B cell (primary cell): Measurements from ENCODE around the gene FOXD1. TPM values are rescaled to one million over a fixed set of nuclear protein-coding genes. Genes with fewer than 3 reads are reported as not detected.

Source experiments
- ATAC-seq: fragments of 200-7000 bp; cut with Tn5 transposase; one replicate; pipeline ENCODE4 v1.10.0; 2021; ENCODE audit warnings: low read depth, mild to moderate bottlenecking, moderate number of reproducible peaks, moderate library complexity
- CTCF ChIA-PET: fragments of 350-600 bp; sonication (Branson Sonifier 250); formaldehyde crosslinking; loops from one replicate; lab custom pipeline; 2021; ENCODE audit warnings: antibody characterized with exemption, inconsistent platforms; lab: Charles Lee
- POLR2A ChIA-PET: fragments of 350-600 bp; sonication (Branson Sonifier 250); formaldehyde crosslinking; loops from one replicate; lab custom pipeline; 2021; ENCODE audit warnings: antibody characterized with exemption; lab: Charles Lee
- DNase-seq: peaks from one replicate; pipeline ENCODE4 v3.0.0; 2013
- H2AFZ ChIP-seq: 2 replicates; pipeline ENCODE4 v1.6.1; 2012; ENCODE audit warnings: mild to moderate bottlenecking, low read depth, low read length; ENCODE audit not compliant: insufficient read depth, poor library complexity, severe bottlenecking
- H3K27ac ChIP-seq, 2 donors: 1 replicate in 1 of 2; 2 replicates in 1 of 2; pipeline ENCODE4 v1.5.1; 2012 to 2013; ENCODE audit warnings: low read length in 2 of 2, mild to moderate bottlenecking in 2 of 2, moderate library complexity in 1 of 2
- H3K27me3 ChIP-seq, 4 experiments: fragments of 200-600 bp in 1 of 4; sonication (generic) in 1 of 4; replicated peaks in 1 of 4; 1 replicate in 2 of 4; 2 replicates in 2 of 4; pipeline versions ENCODE4 v1.6.1 to v1.7.0; 2013 to 2016; ENCODE audit warnings: low read length in 3 of 4, mild to moderate bottlenecking in 2 of 4, mixed read lengths in 1 of 4, moderate library complexity in 1 of 4; ENCODE audit not compliant: insufficient read depth in 4 of 4, control insufficient read depth in 3 of 4; ENCODE audit errors: control extremely low read depth in 1 of 4
- H3K36me3 ChIP-seq, 2 experiments: replicated peaks in 1 of 2; 1 replicate in 1 of 2; 2 replicates in 1 of 2; pipeline versions ENCODE4 v1.6.1 to v1.7.1; 2013; ENCODE audit warnings: low read length in 1 of 2; ENCODE audit not compliant: insufficient read depth in 2 of 2, control insufficient read depth in 1 of 2; ENCODE audit errors: control extremely low read depth in 1 of 2, extremely low read depth in 1 of 2
- H3K4me1 ChIP-seq, 2 donors: fragments of 200-600 bp in 1 of 2; sonication (generic) in 1 of 2; 1 replicate in 1 of 2; 2 replicates in 1 of 2; pipeline versions ENCODE4 v1.5.1 to v1.6.1; 2013 to 2017; ENCODE audit warnings: low read length in 2 of 2; ENCODE audit not compliant: control insufficient read depth in 2 of 2, insufficient read depth in 2 of 2
- H3K4me2 ChIP-seq: replicated peaks from 2 replicates; pipeline ENCODE3; 2012; ENCODE audit warnings: mild to moderate bottlenecking, low read depth, low read length; ENCODE audit not compliant: poor library complexity, severe bottlenecking
- H3K4me3 ChIP-seq, 5 experiments: fragments of 200-600 bp in 1 of 5; sonication (generic) in 1 of 5; 1 replicate in 3 of 5; 2 replicates in 2 of 5; pipeline versions ENCODE4 v1.5.1 to v1.7.0; 2011 to 2016; ENCODE audit warnings: low read length in 4 of 5, mild to moderate bottlenecking in 4 of 5, low read depth in 2 of 5, control low read depth in 1 of 5, moderate library complexity in 1 of 5; ENCODE audit not compliant: insufficient read depth in 1 of 5; ENCODE audit errors: control extremely low read depth in 1 of 5, extremely low read depth in 1 of 5
- H3K79me2 ChIP-seq: fragments of 200-600 bp; sonication (generic); one replicate; pipeline ENCODE4 v1.6.0; 2016; ENCODE audit warnings: low read length; ENCODE audit not compliant: control insufficient read depth, insufficient read depth
- H3K9ac ChIP-seq: fragments of 200-600 bp; sonication (generic); 2 replicates; pipeline ENCODE4 v1.6.1; 2017; ENCODE audit warnings: mild to moderate bottlenecking, low read length, moderate library complexity
- H3K9me3 ChIP-seq, 3 donors: one replicate each; pipeline versions ENCODE4 v1.6.1 to v1.7.1; 2013; ENCODE audit warnings: low read length in 2 of 3; ENCODE audit not compliant: control insufficient read depth in 2 of 3, insufficient read depth in 1 of 3; ENCODE audit errors: control extremely low read depth in 1 of 3
- H4K20me1 ChIP-seq: 2 replicates; pipeline ENCODE4 v1.6.0; 2012; ENCODE audit warnings: mild to moderate bottlenecking, low read length; ENCODE audit not compliant: insufficient read depth, control insufficient read depth, poor library complexity, severe bottlenecking
- H3K27ac Mint-ChIP-seq: one replicate; pipeline ENCODE4 v1.8.0; 2021; ENCODE audit warnings: mixed read lengths
- H3K27me3 Mint-ChIP-seq: one replicate; pipeline ENCODE4 v1.8.0; 2021; ENCODE audit warnings: mixed read lengths
- H3K4me1 Mint-ChIP-seq: one replicate; pipeline ENCODE4 v1.8.0; 2021; ENCODE audit warnings: mixed read lengths
- H3K4me3 Mint-ChIP-seq: one replicate; pipeline ENCODE4 v1.8.0; 2021; ENCODE audit warnings: mixed read lengths
- H3K9me3 Mint-ChIP-seq: one replicate; pipeline ENCODE4 v1.8.0; 2022; ENCODE audit warnings: mixed read lengths; ENCODE audit not compliant: insufficient read depth
- CTCF ChIP-seq: fragments of 200-600 bp; IDR thresholded peaks from one replicate; pipeline ENCODE4 v1.8.0; 2022; ENCODE audit warnings: antibody characterized with exemption, mild to moderate bottlenecking
- EZH2 ChIP-seq: IDR thresholded peaks from 2 replicates; pipeline ENCODE4 v1.6.1; 2012; ENCODE audit warnings: borderline replicate concordance, low read depth, mild to moderate bottlenecking, moderate library complexity, low read length; ENCODE audit not compliant: insufficient read depth, poor library complexity, severe bottlenecking
- WGBS: methylation state at CpG from one replicate; pipeline ENCODE4 v1.1.5; 2013; ENCODE audit warnings: missing lambda C conversion rate; ENCODE audit not compliant: insufficient coverage; 5-methylcytosine and 5-hydroxymethylcytosine counted together
- intact Hi-C: fragments of 100-400 bp; cut with micrococcal nuclease; formaldehyde crosslinking; loops from one replicate; pipeline ENCODE4 v1.10.0; 2022
- polyA plus RNA-seq: library from polyadenylated mRNA; depleted of rRNA; stranded (reverse); fragments of >200 nt; gene quantifications from 2 replicates; pipeline ENCODE4 v1.2.3, GENCODE V29; 2012
- total RNA-seq, 2 donors: library from RNA; stranded (reverse); fragments of 120-200 nt in 1 of 2; gene quantifications; 1 replicate in 1 of 2; 2 replicates in 1 of 2; pipeline versions ENCODE4 v1.2.3 to v1.2.4, GENCODE V29; 2013 to 2022

FOXD1 gene
- total and polyA plus RNA-seq, 2 donors (not counting 1 experiment from before 2014, with no cell fraction given): 0.34 to 0.49 TPM

- Mint-ChIP-seq H3K4me1 (peaks cover 14% of the 10 kb centered on the region), H3K4me3 (no peak overlapping the region), H3K9me3 (peaks cover 4% of the 10 kb centered on the region), H3K27ac (no peak overlapping the region), H3K27me3 (peaks cover 60% of the 10 kb centered on the region)
- Histone ChIP-seq H3K4me3 (no peak overlapping the region), H2AFZ (no peak overlapping the region), H3K9ac (no peak overlapping the region), H4K20me1 (no peaks in the 10 kb centered on the region), H3K79me2 (no peaks in the 10 kb centered on the region), H3K4me1 (peaks cover 10 to 26% of the 10 kb centered on the region in 2 donors), H3K4me2 (no peak overlapping the region), H3K36me3 (no peaks in the 10 kb centered on the region), H3K9me3 (peaks cover 0 to 12% (median 0%) of the 10 kb centered on the region in 3 donors), H3K27me3 (peaks cover 4 to 62% (median 44%) of the 10 kb centered on the region in 4 experiments), H3K27ac (no peak overlapping the region)
- no peak for TF ChIP-seq CTCF
- no peak for TF ChIP-seq EZH2
- intact Hi-C loops: no loop called here
- ChIA-PET CTCF (no interaction called here), POLR2A (no interaction called here)
- ATAC-seq (no peak), DNase-seq (no peak)
- WGBS: no CpG with 5 or more reads among the region's 1 CpG
Observed at GRCh38 chr5:73434461-73434860, 14.1 kb downstream of the FOXD1 start.

GRCh38 chr5:73433982-73434342, 14.6 kb downstream of the FOXD1 start:
- H3K27ac ChIP-seq: no peak overlapping the region
- no peak overlapping the region for H3K9ac ChIP-seq
- Mint-ChIP-seq H3K27ac (no peak overlapping the region), H3K27me3 (peaks cover 59% of the 10 kb centered on the region), H3K4me1 (peaks cover 14% of the 10 kb centered on the region), H3K9me3 (peaks cover 4% of the 10 kb centered on the region), H3K4me3 (no peak overlapping the region)
- ChIA-PET CTCF (no interaction called here), POLR2A (no interaction called here)
- no peaks in the 10 kb centered on the region for H3K79me2 ChIP-seq
- peaks cover under 1 to 58% (median 41%) of the 10 kb centered on the region in 4 experiments for H3K27me3 ChIP-seq
- H2AFZ ChIP-seq: no peak overlapping the region
- H3K4me3 ChIP-seq: no peak overlapping the region
- DNase-seq (no peak), ATAC-seq (no peak)
- no CpG with 5 or more reads among the region's 1 CpG for WGBS
- TF ChIP-seq CTCF (no peak), EZH2 (no peak)
- H3K4me2 ChIP-seq: no peak overlapping the region
- peaks cover 10 to 26% of the 10 kb centered on the region in 2 donors for H3K4me1 ChIP-seq
- no peaks in the 10 kb centered on the region for H4K20me1 ChIP-seq
- H3K9me3 ChIP-seq: peaks cover 0 to 12% (median 0%) of the 10 kb centered on the region in 3 donors
- H3K36me3 ChIP-seq: no peaks in the 10 kb centered on the region
- intact Hi-C loops: no loop called here
